NCI-H774 (cell line): Measurements from ENCODE around the gene STX17.

Experiments
- DNase-seq: peaks from one replicate; lab custom pipeline; 2025; lab: John Stamatoyannopoulos, UW

Gene STX17

DNA sequence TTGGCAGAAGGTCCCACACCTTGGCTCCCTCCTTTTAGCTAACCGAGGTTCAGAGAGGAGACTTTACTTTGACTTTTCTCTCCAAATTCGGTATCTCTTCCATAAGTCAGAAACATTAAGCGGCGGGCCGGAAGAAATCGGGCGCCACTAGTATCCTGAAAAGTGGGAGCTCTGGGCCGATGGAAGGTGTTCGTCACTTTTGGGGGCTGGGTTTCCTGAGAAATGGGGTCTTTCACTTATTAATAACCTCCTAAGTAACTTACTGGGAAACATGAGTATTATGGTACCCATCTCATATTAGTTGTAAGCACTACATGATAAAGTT lies 716 bp downstream of the STX17 start:
- no peak for DNase-seq

DNA sequence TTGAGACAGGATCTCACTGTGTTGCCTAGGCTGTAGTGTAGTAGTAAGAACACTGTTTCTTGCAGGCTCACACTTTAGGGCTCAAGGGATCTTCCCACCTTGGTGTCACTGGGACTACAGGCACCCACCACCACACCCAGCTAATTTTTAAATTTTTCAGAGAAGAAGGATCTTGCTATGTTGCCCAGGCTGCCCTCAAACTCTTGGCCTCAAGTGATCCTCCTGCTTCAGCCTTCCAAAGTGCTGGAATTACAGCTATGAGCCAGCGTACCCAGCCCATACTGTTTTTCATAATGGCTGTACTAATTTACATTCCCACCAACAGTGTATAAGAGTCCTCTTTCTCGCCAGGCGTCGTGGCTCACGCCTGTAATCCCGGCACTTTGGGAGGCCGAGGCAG lies 5.1 kb downstream of the STX17 start:
- no peak for DNase-seq

DNA sequence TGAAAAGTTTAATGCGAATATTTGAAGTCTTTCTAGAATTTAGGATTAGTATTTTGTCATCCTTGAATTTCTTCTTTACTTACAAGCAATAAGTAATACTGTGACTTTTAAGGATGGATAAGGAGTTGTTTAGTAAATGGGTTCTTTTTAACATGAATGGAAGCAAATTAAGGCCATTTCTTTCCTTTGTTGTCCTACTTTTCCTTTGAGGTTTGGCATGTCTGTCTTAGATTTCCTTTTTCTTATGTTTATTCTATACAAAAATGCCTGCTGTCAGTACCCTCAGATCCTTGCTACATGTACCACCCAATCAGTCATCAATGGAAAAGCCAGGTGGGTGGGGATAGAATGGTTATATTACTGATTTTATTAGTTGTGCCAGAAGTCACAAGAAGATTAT lies 10.2 kb downstream of the STX17 start:
- DNase-seq: no peak

DNA sequence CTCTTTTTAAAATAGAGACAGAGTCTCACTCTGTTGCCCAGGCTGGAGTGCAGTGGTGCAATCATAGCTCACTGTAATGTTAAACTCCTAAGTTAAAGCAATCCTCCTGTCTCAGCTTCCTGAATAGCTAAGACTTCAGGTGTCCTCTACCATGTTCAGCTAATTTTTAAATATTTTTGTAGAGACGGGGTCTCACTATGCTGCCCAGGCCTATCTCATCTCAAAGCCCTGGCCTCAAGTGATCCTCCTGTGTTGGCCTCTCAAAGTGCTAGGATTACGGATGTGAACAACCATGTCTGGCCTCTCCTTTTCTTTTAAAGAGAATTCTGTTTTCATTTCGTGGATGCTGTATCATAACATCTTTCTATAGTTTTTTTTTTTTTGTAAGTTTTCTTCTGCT lies 11.7 kb downstream of the STX17 start:
- no peak for DNase-seq

DNA sequence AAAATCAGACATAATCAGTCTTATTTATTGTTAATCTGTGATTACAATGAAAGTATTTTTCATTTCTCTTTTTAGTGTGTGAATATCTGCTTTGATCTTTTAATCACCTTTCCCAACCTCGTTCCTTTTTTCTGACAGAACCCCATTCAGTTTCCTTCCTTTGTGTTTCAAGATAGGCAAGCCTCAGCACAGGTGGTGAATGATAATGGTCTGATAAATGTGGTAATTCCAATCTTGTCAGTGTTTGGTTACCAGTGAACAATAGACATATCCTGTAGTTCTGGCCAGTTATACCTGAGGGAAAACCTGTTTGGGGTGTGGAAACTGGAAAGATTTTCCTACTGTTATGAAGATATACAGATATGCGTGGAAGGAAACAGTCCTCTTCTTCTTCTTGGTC lies 13.5 kb downstream of the STX17 start:
- no peak for DNase-seq

DNA sequence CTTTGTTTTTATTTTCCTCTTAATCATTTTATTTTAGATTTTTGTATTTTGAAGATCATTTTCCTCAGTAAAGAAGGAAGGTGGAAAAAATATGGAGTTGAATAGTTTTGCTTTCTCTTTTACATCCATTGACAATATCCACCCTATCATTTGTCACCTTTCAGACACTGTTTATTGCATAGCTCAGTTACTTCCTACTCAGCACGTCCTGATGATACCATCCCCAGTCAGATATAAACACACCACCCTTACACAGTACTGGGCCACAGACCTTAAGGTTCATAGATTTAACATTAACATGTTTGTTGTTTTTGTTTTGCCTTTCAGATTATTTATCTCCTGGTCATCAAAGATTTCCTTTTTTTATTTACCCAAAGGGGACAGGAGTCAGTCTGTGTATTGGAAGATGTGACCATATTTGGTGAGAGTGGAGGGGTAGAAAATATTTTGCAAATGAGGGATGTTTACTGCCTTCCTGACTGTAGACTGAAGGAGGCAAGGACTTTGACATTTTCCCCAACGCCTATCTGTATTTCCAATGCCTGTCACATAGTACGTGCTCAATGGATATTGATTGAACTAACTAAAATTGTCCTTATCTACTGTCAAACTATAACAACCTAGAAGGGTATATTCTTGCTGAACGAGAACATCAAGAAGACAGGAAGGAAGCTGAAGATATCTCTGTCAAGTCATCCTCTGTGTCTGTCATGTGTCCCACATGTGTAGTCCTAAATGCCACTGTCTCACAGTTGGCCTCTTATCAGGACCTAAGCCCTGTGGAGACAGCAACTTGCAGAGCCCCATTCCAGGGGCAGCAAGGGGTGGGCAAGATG lies 15.6 kb downstream of the STX17 start:
- DNase-seq: no peak

DNA sequence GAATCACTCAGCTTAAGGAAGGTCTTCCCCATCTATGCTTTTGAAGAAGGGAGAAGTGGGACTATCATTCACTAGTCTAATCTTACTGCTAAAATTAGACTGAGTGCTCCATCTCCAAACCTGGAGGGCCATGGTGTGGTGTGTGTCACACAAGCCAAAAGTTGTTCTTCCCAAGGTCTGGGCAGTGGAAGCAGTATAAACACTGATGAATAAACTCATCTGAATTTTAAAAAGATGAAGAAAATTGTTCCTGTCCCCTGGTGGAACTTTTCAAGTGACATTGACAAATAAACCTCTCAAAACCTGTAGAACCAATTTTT lies 16.2 kb downstream of the STX17 start:
- DNase-seq: no peak

DNA sequence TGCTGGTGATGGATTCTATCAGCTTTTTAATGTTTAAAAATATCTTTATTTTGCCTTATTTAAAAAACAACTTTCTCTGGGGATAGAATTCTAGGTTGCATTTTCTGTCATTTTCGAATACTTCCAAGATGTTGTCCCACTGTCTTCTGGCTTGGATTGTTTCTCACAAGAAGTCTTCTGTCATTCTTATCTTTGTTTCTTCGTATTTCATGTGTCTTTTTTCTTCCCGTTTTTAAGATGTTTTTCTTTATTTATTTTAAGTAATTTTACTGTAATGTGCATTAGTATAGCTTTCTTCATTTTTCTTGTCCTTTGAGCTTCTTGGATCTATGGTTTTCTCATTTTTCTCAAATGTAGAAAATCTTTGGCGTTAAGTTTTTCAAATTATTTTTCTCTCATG lies 19.1 kb downstream of the STX17 start:
- no peak for DNase-seq

DNA sequence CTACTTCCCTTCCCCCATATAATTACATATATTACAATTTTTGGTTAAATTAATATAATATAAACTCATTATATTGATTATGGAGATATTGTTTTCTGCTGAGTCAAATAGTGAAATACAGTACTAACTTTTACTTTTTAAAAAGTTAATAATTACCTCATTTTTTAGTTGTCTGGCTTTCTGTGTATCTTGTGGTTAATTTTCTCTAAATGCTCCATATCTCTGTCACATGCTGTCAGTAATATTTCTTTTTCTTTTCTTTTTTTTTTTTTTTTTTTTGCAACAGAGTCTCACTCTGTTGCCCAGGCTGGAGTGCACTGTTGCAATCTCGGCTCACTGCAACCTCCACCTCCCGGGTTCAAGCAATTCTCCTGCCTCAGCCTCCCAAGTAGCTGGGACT lies 23.2 kb downstream of the STX17 start:
- no peak for DNase-seq

DNA sequence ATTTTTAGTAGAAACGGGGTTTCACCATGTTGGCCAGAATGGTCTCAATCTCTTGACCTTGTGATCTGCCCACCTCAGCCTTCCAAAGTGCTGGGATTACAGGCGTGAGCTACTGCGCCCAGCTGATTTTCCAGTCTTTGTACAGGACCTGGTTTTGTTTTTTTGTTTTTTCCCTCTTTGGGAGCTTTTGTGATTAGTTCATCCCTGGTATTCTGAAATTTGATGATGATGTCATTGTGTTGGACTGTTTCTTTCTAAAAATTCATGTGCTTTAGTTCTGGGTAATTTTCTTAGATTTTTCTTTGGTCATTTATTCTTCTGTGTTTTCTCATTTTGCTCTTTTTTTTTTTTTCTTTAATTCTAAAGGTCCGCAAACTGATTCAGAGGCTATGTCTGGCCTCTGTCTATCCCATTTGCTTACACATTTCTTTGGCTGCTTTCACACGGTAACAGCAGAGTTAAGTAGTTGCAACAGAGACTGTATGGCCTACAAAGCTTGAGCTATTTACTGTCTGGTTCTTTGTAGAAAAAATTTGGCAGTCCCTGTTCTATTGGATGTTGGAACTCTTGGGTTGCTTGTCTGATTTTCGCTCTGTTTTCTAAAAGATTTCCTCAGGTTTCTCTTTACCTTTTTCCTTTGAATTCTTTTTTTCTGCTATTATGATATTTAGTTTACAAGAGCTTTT lies 24.8 kb downstream of the STX17 start:
- no peak for DNase-seq

DNA sequence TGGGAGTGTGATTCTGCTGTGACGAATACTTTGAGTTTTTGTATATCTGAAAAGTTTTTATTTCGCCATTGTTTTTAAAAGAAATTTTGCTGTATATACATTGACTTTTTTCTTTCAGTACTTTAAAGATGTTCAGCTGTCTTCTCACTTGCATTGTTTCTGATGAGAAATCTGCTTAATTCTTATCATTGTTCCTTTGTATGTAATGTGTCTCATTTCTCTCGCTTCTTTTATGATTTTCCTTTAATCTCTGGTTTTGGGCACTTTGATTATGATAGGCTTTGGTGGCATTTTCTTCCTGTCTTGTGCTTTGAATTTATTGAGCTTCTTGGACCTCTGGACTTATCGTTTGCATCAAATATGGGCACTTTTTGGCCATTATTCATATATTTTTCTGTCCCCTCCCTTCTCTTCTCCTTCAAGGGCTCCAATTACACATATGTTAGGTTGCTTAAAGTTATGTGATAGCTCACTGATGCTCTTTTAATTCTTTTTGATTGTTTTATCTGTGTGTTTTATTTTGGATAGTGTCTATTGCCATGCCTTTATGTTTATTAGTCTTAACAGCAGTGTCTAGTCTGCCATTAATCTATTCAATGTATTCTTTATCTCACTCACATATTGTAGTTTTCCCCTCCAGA lies 30.6 kb downstream of the STX17 start:
- no peak for DNase-seq

DNA sequence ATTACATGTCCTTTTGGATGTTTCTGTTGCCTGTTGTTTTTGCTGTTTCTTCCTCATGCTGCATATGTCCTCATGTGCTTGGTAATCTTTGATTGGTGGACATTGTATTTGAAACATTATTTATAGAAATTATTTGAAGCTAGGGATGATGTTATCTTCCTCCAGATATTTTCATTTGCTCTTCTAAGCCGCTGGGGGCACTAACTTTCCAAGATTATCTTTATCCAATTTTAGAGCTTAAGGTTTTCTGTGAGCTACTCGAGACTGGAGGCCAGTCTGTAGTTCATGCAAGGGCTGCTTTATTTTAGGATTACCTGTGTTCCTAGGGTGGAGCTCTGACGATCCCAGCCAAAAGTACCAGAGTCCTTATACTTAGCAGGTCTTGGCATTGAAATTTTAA lies 40.9 kb downstream of the STX17 start:
- no peak for DNase-seq

DNA sequence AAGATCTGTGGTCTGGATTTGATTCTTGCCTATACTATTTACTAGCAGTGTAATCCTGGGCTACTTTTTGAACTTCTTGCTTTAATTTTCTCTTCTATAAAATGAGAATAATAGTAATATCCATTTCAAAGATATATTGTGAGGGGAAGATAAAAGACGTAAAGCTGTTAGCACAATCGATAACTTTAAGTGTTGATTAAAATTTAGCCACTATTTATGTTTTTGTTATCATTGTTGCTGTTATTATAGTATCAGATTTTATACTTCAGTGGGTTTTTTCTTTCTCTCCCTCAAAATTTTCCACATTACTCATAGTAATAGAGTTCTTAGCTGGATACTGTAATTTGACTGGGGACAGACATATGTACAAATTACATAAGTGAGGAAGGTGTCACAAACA lies 42.0 kb downstream of the STX17 start:
- no peak for DNase-seq

DNA sequence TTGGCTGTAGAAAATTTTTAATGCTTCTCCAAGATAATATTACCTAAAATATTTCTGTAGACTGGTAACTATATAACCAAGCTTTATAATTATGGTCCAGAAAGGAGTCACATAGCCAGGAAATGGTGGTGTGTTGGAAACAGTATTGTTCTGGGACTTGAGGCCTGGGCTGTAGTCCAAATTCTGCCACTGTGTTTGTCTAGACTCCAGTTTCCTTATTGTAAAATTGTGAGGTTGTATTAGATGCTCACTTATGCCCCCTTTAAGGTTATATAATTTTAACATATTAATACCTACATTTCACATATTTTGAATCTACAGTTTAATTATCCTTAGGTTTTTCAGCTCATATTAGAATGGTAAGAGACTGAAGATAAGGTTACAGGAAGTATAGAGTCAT lies 42.4 kb downstream of the STX17 start:
- no peak for DNase-seq

DNA sequence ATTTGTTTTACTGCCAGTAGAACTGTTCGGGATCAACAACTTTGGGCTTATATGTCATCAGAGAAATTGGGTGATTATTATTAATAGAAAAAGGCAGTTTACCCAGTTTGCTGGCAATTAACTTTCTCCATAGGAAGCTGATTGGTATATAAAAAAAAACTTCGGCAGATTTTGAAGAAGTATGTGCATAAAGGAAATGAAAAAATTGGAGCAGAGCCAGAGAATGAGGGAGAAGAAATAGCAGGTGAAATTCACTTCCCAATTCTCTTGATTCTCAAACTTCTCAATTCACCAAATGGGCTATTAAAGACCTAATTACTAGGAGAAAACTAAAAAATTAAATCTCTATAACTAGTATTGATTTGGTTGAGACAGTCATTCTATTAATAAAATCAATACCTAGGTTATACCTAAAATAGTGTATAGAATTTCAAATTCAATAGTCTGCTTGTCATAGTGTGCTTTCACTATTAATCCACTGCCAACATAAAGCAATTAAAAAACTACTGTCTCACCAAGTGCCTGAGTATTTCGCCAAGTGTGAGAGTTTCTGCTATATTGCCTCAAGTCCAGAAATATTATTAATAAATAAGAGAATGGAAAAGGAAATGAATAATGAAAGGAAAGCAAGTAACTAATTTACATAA lies 47.5 kb downstream of the STX17 start:
- DNase-seq: no peak

DNA sequence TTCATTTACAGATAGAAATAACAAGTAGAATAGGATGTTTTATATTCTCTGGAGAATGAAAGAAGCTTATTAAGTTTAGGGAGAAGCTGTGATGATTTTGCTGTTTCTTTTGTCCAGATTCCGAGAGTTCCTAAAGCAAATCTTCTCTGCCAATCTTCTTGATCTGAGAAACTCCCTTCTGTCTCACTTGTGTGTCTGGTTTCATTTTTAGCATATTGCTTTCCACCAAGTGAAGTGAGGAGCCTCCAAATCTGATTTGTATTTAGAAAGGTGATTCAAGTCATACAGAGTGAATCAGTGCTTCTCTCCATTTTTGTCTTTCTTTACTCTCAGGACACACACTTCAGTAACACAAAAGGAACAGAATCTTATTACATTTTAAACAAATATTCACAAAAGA lies 48.4 kb downstream of the STX17 start:
- no peak for DNase-seq

DNA sequence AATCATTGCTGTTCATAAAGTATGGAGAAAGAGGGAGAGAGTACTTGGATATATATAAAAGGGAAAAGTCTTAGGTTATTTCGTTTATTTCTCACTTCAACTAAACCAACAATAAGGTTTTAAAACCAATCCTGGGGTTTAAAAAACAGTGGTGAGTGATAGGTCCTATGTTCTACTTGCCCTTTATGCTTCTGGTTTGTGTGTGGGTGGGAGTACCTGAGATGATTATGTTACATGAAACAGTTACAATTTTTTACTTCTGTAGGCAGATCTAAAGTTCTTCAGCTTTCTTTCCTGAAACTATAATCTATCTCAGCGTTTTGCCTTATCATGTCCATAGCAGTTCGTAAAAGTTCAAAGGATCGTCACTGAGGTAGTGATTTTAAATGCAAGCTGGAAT lies 49.2 kb downstream of the STX17 start:
- DNase-seq: no peak

DNA sequence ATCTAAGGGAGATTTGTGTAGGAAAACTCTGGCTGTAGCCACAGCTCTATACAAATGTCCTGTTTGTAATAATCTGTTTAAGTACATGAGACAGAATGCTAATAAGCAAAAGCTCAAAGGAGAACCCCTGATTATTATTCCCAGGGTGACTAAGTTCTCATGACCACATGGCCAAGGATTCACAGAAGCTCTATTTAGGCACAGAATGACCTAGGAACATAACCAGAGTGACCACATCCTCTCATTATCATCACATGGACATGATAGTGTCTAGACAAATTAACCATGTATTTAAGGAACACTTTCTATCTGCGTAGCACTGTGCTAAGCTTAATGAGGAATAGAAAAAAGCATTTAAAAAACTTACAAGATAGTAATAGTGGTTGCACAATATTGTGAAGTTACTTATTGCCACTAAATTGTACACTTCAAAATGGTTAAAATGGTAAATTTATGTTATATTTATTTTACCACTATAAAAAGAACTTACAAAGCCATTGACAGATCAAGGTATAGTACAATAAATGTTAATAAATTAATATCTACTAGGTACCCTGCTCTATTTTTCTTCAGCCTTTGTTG lies 56.3 kb downstream of the STX17 start:
- DNase-seq: no peak

DNA sequence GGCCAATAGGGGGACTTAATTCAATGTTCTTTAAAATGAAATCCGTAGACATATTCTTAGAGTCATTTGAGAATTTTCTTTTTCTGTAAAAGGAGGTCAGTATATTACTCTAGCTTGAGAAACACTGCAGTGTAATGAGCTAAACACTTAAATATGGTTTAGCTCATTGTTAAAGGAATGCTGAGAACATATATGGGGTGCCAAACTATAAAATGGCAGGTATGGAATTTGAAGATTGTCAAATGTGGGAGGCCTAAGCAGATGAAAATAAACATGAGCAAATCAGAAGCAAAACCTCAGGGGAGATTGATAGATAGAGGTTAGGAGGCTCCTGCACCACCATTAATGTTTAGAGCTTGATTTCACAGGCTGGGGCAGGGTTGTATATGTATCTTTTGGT lies 57.9 kb downstream of the STX17 start:
- no peak for DNase-seq

DNA sequence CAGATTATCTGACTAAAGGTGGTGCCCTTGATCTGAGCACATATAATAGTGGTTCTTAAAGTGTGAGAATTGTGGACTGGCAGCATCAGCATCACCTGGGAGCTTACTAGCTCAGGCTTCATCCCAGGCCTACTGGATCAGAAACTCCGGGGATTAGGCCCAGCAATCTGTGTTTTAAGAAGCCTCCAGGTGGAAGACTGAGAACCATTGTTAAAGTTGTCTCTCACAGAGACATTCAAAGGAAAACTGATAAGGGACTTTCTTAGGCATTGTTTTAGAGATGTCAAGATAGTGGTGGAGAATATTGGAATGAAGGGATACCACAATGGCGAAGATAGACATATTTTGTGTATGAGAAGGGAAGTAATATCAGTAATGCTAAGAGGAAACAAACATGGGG lies 59.5 kb downstream of the STX17 start:
- no peak for DNase-seq

DNA sequence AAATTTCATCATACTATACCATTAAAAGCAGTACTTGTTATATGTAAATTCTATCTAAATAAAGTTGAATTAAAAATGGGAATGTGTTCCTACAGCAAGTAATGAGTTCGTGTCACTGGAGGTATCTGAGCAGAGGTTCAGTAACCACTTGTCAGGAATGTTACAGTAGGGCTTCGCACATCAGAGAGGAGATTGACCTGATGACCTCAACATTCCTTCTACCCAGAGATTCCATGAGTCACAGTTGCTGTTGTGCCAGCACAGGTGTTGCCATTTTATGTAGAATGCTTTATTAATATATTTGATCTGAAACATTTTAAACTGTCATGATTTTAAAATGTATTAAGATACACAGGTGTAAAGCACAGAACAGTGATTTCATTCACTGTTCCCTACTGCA lies 60.3 kb downstream of the STX17 start:
- DNase-seq: no peak

DNA sequence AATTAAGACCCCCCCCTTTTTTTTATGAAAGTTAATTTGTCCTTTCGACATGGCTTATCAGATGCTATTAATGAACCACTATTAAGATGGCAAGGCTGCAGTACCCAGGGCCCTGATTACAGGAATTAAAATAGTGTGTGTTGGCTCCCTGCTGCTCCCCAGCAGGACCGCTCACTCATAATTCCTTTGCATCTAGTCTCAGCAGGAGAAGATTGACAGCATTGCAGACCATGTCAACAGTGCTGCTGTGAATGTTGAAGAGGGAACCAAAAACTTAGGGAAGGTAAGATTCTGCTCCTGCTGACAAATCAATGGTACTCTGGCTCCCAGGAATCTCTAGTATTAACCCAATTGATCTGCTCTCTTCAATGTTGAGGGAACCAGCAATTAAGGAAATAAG lies 61.0 kb downstream of the STX17 start:
- no peak for DNase-seq

DNA sequence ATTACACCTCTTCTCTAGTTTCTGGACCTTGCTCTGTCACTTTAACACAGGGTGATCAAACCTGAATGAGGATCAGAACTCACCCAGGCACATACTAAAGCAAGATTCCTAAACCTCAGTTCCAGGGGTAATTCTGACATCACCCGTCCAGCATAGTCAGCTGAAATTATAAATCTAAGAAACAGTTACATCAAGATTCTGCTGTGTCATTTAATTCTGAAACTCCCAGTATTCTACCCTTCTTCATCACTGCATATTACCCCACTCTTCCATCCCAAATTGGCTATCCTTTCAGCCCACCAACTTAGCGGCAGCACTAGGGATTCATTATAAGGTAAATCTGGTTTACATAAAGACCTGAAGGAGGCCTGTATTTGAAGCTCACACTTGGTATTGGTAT lies 64.0 kb downstream of the STX17 start:
- no peak for DNase-seq
